H9 (cell line): Measurements from ENCODE around the gene RAB5IF. TPM values are rescaled to one million over a fixed set of nuclear protein-coding genes. Genes with fewer than 3 reads are reported as not detected.

Experiments
- DNase-seq: peaks from one replicate; pipeline ENCODE4 v3.0.0-alpha.2; 2017
- H2AFZ ChIP-seq: one replicate; pipeline ENCODE4 v1.6.1; 2013; ENCODE audit warnings: mild to moderate bottlenecking, low read length, control low read depth, moderate library complexity
- H2AK5ac ChIP-seq: 2 replicates; pipeline ENCODE4 v1.6.1; 2013; ENCODE audit warnings: low read length, control low read depth, mixed read lengths; ENCODE audit not compliant: insufficient read length
- H2BK120ac ChIP-seq: one replicate; pipeline ENCODE4 v1.6.1; 2013; ENCODE audit warnings: low read depth, mild to moderate bottlenecking, low read length, control low read depth, inconsistent platforms; ENCODE audit not compliant: poor library complexity, severe bottlenecking
- H2BK12ac ChIP-seq: 2 replicates; pipeline ENCODE4 v1.6.1; 2013; ENCODE audit warnings: low read length, control low read depth, mixed read lengths, low read depth; ENCODE audit not compliant: insufficient read length
- H2BK15ac ChIP-seq: 2 replicates; pipeline ENCODE4 v1.6.1; 2013; ENCODE audit warnings: low read depth, low read length, control low read depth
- H2BK20ac ChIP-seq: one replicate; pipeline ENCODE4 v1.6.1; 2013; ENCODE audit warnings: low read depth, mild to moderate bottlenecking, low read length, control low read depth, inconsistent platforms; ENCODE audit not compliant: poor library complexity, severe bottlenecking
- H2BK5ac ChIP-seq: 2 replicates; pipeline ENCODE4 v1.6.1; 2013; ENCODE audit warnings: low read length, control low read depth, mixed read lengths; ENCODE audit not compliant: insufficient read length
- H3K14ac ChIP-seq: 2 replicates; pipeline ENCODE4 v1.6.1; 2013; ENCODE audit warnings: low read length, control low read depth; ENCODE audit not compliant: insufficient read depth
- H3K18ac ChIP-seq: 2 replicates; pipeline ENCODE4 v1.6.1; 2013; ENCODE audit warnings: low read depth, mild to moderate bottlenecking, mixed read lengths, low read length, control low read depth; ENCODE audit not compliant: insufficient read length
- H3K23ac ChIP-seq: 2 replicates; pipeline ENCODE4 v1.6.1; 2013; ENCODE audit warnings: low read length, control low read depth, mixed read lengths, low read depth; ENCODE audit not compliant: insufficient read length
- H3K23me2 ChIP-seq: 2 replicates; pipeline ENCODE4 v1.6.1; 2013; ENCODE audit warnings: low read depth, mild to moderate bottlenecking, mixed read lengths, low read length, control low read depth; ENCODE audit not compliant: insufficient read length, poor library complexity, severe bottlenecking
- H3K27ac ChIP-seq: 2 replicates; pipeline ENCODE4 v1.5.1; 2013; ENCODE audit warnings: low read length, control low read depth, mixed read lengths, low read depth; ENCODE audit not compliant: insufficient read length
- H3K27me3 ChIP-seq: 2 replicates; pipeline ENCODE4 v1.6.1; 2013; ENCODE audit warnings: low read length, control low read depth, inconsistent platforms; ENCODE audit not compliant: insufficient read depth
- H3K4ac ChIP-seq: 2 replicates; pipeline ENCODE4 v1.6.1; 2013; ENCODE audit warnings: low read depth, mild to moderate bottlenecking, control low read depth, inconsistent platforms, low read length, moderate library complexity
- H3K4me1 ChIP-seq: 2 replicates; pipeline ENCODE4 v1.6.1; 2013; ENCODE audit warnings: low read length, control low read depth, inconsistent platforms; ENCODE audit not compliant: insufficient read depth
- H3K4me2 ChIP-seq: 2 replicates; pipeline ENCODE4 v1.6.1; 2013; ENCODE audit warnings: low read length, control low read depth, mixed read lengths; ENCODE audit not compliant: insufficient read length, insufficient read depth
- H3K56ac ChIP-seq: 2 replicates; pipeline ENCODE4 v1.6.1; 2013; ENCODE audit warnings: low read depth, mild to moderate bottlenecking, mixed read lengths, low read length, control low read depth; ENCODE audit not compliant: insufficient read length
- H3K79me1 ChIP-seq: 2 replicates; pipeline ENCODE4 v1.6.1; 2013; ENCODE audit warnings: low read depth, mild to moderate bottlenecking, moderate library complexity, low read length, control low read depth, inconsistent platforms; ENCODE audit not compliant: insufficient read depth, poor library complexity, severe bottlenecking
- H3K79me2 ChIP-seq: 2 replicates; pipeline ENCODE4 v1.6.1; 2013; ENCODE audit warnings: low read length, control low read depth, inconsistent platforms; ENCODE audit not compliant: insufficient read depth
- H3K9ac ChIP-seq: 2 replicates; pipeline ENCODE4 v1.6.1; 2013; ENCODE audit warnings: low read length, control low read depth, mixed read lengths; ENCODE audit not compliant: insufficient read length; ENCODE audit errors: extremely low read depth
- H3K9me3 ChIP-seq: one replicate; pipeline ENCODE4 v1.6.1; 2013; ENCODE audit warnings: low read depth, low read length, inconsistent platforms; ENCODE audit not compliant: control insufficient read depth
- H3T11ph ChIP-seq: one replicate; pipeline ENCODE4 v1.6.1; 2013; ENCODE audit warnings: mild to moderate bottlenecking, low read length, control low read depth, inconsistent platforms
- H4K20me1 ChIP-seq: one replicate; pipeline ENCODE4 v1.6.1; 2013; ENCODE audit not compliant: control insufficient read depth, insufficient read length, insufficient read depth
- H4K5ac ChIP-seq: 2 replicates; pipeline ENCODE4 v1.6.1; 2013; ENCODE audit warnings: low read depth, mild to moderate bottlenecking, mixed read lengths, low read length, control low read depth; ENCODE audit not compliant: insufficient read length
- H4K8ac ChIP-seq: replicated peaks from 2 replicates; pipeline ENCODE4 v1.6.1; 2013; ENCODE audit warnings: low read length, control low read depth, mixed read lengths, low read depth; ENCODE audit not compliant: insufficient read length
- H4K91ac ChIP-seq: 2 replicates; pipeline ENCODE4 v1.6.1; 2013; ENCODE audit warnings: low read depth, mild to moderate bottlenecking, moderate library complexity, mixed read lengths, low read length, control low read depth; ENCODE audit not compliant: insufficient read length
- H3K27ac Mint-ChIP-seq, 3 experiments: 2 replicates in 2 of 3; 3 replicates in 1 of 3; pipeline ENCODE4 v1.8.0; 2020 to 2021; ENCODE audit warnings: mixed read lengths in 3 of 3, mild to moderate bottlenecking in 1 of 3, moderate library complexity in 1 of 3
- H3K27me3 Mint-ChIP-seq: 2 replicates; pipeline ENCODE4 v1.8.0; 2021; ENCODE audit warnings: low read depth, mild to moderate bottlenecking, moderate library complexity, mixed read lengths
- H3K36me3 Mint-ChIP-seq, 3 experiments: 2 replicates in 2 of 3; 3 replicates in 1 of 3; pipeline ENCODE4 v1.8.0; 2020 to 2021; ENCODE audit warnings: low read depth in 3 of 3, mixed read lengths in 3 of 3; ENCODE audit not compliant: insufficient read depth in 1 of 3
- H3K4me1 Mint-ChIP-seq, 2 experiments: 2 replicates each; pipeline ENCODE4 v1.8.0; 2020; ENCODE audit warnings: mixed read lengths in 2 of 2
- H3K4me3 Mint-ChIP-seq, 2 experiments: 2 replicates in 1 of 2; 3 replicates in 1 of 2; pipeline ENCODE4 v1.8.0; 2020 to 2021; ENCODE audit warnings: mild to moderate bottlenecking in 2 of 2, mixed read lengths in 2 of 2, moderate library complexity in 1 of 2
- H3K9me3 Mint-ChIP-seq, 2 experiments: 2 replicates in 1 of 2; 3 replicates in 1 of 2; pipeline ENCODE4 v1.8.0; 2020; ENCODE audit warnings: mild to moderate bottlenecking in 2 of 2, mixed read lengths in 2 of 2, moderate library complexity in 1 of 2
- WGBS: extraction: QIAGEN DNeasy Blood & Tissue Kit; methylation state at CpG from one replicate; pipeline ENCODE4 v1.1.7; 2013; ENCODE audit warnings: missing lambda C conversion rate, low lambda C conversion rate, mixed read lengths; ENCODE audit not compliant: insufficient read length; ENCODE audit errors: extremely low coverage; 5-methylcytosine and 5-hydroxymethylcytosine counted together
- total RNA-seq: library from RNA; stranded (reverse); gene quantifications from 2 replicates; pipeline ENCODE4 v1.2.1, GENCODE V29; 2021
- TF ChIP-seq, protein P1 (sequence below): fragments of 200-600 bp; sonication (generic); conservative IDR thresholded peaks from 3 replicates; pipeline ENCODE4 v1.8.0; 2021; ENCODE audit warnings: antibody characterized with exemption, mild to moderate bottlenecking

The RAB5IF gene
- total RNA-seq, 1 experiment from 2014 or later: 96.5 TPM

- Histone ChIP-seq H3K4me1 (peaks cover 8% of the 10 kb centered on the region), H4K5ac (no peak overlapping the region), H3K9ac (peak overlapping the region; percentile 63), H4K8ac (no peak overlapping the region), H3K23ac (no peak overlapping the region), H2BK20ac (no peak overlapping the region), H3K79me1 (no peaks in the 10 kb centered on the region), H2BK15ac (no peak overlapping the region), H2AK5ac (no peak overlapping the region), H4K91ac (peak overlapping the region; percentile 18), H3K79me2 (peaks cover 7% of the 10 kb centered on the region; the same call in 1 of the 2 replicates), H2BK120ac (no peak overlapping the region), H3K27me3 (no peaks in the 10 kb centered on the region), H3K4me2 (peak overlapping the region; percentile 52), H2BK5ac (peak overlapping the region; percentile 80), H3K56ac (no peak overlapping the region), H3K23me2 (peaks cover 30% of the 10 kb centered on the region), H3T11ph (no peak overlapping the region), H3K9me3 (no peaks in the 10 kb centered on the region), H3K14ac (peak overlapping the region; percentile 93), H2AFZ (no peak overlapping the region), H3K27ac (peak overlapping the region; percentile 10), H2BK12ac (peak overlapping the region; percentile 85), H4K20me1 (no peaks in the 10 kb centered on the region), H3K18ac (peak overlapping the region; percentile 65), H3K4ac (no peak overlapping the region)
- Mint-ChIP-seq H3K27me3 (no peaks in the 10 kb centered on the region), H3K36me3 (peaks cover 1 to 10% (median 5%) of the 10 kb centered on the region in 3 experiments; a peak in 6 of 7 replicates), H3K4me3 (peak overlapping the region; percentile 76 to 77), H3K4me1 (peaks cover 56% of the 10 kb centered on the region in 2 experiments), H3K27ac (peak overlapping the region; percentile 98 to 99 (median 99)), H3K9me3 (no peaks in the 10 kb centered on the region; a peak in 1 of 5 replicates)
- WGBS: no CpG with 5 or more reads among the region's 20 CpGs
- peak; percentile 51 for DNase-seq
- TF ChIP-seq, protein P1, sequence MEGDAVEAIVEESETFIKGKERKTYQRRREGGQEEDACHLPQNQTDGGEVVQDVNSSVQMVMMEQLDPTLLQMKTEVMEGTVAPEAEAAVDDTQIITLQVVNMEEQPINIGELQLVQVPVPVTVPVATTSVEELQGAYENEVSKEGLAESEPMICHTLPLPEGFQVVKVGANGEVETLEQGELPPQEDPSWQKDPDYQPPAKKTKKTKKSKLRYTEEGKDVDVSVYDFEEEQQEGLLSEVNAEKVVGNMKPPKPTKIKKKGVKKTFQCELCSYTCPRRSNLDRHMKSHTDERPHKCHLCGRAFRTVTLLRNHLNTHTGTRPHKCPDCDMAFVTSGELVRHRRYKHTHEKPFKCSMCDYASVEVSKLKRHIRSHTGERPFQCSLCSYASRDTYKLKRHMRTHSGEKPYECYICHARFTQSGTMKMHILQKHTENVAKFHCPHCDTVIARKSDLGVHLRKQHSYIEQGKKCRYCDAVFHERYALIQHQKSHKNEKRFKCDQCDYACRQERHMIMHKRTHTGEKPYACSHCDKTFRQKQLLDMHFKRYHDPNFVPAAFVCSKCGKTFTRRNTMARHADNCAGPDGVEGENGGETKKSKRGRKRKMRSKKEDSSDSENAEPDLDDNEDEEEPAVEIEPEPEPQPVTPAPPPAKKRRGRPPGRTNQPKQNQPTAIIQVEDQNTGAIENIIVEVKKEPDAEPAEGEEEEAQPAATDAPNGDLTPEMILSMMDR: no peak
Observed at GRCh38 chr20:36572701-36573102, 32.9 kb upstream of the RAB5IF start.
